GM19240 (cell line): ENCODE measurements around the gene CPS1.

Source experiments
- DNase-seq: peaks from one replicate; pipeline ENCODE4 v3.0.0; 2011; ENCODE audit warnings: low spot score; ENCODE audit not compliant: insufficient read length

Gene CPS1

DNA sequence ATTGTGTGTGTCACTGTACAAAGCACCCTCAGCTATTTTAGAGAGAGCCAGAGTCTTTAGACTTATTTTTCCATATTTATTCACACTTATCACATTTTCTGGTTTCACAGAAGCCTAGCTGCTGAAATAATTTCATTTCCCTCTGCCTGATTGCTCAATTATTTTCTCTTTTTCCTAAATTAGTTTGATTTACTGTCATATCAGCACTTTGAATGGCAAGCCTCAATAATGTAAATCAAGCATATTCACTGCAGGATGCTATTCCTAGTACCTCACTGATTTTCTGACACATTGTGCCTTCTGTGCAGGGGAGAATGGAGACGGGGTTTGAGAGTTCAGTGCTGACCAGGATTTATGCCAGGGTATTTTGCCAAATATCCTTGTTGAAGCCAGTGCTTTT, 48.3 kb downstream of the CPS1 start:
- DNase-seq: no peak

DNA sequence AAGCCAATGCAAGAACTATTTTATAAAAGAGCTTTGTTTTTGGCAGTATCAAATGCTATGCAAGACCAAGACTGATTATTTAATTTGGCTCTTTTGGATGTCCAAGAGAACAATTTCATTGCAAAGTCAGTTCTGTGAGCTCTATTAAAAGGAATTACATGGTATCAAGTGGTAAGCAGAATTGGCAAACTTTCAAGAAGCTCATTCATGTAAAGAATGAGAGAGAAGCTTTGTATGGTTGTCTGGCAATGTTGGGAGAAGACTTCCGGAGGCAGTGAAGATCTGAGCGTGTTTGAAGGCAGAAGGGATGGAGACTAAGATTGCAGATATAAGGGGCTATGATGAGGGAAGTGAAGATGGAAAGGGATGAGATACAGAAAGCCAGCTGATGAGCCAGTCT, 49.6 kb downstream of the CPS1 start:
- DNase-seq: no peak

GRCh38 chr2:210611466-210611865, 55.1 kb downstream of the CPS1 start:
- no peak for DNase-seq

DNA sequence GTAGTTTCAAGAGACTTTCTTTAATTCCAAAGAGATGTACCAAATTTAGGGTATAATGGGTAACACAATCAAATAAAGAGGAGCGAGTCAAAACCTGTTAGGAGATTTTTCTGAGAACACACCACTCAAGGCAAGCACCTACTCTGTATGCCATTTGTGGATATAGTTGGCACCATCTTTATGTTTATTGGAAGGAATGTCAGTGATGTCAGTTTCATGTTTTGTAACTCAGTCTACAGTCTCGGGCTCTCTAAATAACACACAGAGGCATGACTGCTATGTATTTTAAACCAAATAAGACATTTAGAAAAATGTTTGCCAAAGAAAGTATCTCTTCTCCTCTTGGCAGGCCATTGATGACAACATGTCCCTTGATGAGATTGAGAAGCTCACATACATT, 59.7 kb downstream of the CPS1 start:
- no peak for DNase-seq

- no peak for DNase-seq
These were observed 60.9 kb downstream of the CPS1 start for GRCh38 chr2:210617318-210617717.

DNA sequence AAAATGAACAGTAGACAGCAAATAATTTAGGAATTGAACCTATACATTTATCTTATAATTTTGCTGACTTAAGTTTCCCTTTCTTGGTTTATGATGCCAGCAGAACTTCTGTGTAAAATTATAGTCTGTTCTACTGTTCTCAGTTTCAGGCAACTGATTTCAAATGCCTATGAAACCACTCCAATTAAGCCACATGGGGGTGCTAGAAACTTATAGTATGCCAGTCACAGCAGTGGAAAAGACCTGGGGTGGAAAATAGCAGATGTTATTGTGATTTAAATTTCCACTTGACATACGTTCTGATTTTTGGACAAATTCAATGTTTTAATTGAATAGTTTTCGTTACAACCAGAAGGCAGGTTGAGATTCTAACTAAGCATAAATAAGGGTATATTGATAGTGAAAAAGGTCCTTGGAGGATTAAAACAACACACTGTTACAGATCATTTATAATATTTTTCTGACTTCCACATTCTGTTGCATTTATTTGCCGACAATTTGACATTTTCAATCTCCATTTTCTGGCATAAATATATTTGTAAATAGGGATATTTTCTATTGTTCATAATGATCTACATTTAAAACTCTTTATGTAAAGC, 61.4 kb downstream of the CPS1 start:
- peak; percentile 2 for DNase-seq

DNA sequence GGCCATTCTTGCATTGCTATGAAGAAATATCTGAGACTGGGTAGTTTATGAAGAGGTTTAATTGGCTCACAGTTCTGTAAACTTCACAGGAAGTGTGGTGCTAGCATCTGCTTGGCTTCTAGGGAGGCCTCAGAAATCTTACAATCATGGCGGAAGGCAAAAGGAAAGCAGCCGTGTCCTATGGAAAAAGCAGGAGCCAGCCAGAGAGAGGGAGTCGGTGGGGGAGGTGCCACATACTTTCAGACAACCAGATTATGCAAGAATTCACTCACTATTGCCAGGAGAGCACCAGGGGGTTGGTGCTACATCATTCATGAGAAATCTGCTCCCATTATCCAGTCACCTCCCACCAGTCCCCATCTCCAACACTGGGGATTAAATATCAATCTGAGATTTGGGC, 64.1 kb downstream of the CPS1 start:
- no peak for DNase-seq

DNA sequence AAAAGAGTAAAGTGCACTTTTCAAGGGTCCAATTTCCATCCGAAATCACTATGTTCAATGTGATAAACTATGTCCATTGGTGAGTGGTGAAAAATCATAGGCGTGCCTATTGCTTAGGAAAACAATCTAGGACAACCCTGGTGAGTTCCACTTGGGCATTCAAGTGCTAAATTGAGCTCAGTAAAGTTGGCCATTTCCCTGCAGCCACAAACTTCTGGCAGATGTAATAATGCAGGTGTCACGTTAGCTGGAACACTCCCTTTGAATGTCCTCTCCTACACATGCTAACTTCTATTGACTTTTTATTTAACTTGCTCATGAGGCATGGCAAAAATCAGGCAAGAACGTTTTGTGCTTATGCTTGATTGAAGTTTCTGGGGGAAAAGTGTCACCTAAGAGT, 67.1 kb downstream of the CPS1 start:
- DNase-seq: no peak

GRCh38 chr2:210626849-210627248, 70.5 kb downstream of the CPS1 start:
- no peak for DNase-seq

DNA sequence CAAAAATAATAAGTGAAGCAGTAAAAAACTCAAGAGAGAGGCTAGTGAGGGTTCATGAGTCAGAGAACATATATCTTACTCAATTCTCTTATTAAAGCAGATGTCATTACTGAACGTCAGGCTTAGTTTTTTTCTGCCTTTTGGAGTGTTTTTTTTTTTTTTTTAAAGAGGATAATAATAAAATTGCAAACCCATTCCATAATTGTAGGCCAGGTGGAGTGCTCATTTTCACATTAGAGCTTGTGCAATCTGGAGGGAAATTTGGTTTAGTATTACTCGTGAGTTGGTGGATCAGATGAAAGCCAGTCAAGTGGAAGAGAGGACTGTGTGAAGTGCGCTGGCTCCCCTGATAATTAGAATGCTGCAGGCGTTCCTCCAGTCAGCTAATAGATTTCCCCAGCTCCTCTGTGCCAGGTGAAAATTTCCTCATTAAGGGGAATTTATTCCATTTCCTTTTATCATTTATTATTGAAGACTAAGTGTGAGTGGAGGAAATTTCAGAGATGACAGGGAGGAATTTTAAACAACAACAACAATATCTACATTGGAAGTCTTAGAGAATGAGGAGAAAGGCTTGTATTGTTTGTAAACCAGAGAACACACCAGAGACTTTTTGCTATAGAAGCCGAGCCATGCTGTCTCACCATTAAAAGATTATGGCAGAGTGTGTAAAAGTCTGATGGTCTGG, 74.6 kb downstream of the CPS1 start:
- no peak for DNase-seq

DNA sequence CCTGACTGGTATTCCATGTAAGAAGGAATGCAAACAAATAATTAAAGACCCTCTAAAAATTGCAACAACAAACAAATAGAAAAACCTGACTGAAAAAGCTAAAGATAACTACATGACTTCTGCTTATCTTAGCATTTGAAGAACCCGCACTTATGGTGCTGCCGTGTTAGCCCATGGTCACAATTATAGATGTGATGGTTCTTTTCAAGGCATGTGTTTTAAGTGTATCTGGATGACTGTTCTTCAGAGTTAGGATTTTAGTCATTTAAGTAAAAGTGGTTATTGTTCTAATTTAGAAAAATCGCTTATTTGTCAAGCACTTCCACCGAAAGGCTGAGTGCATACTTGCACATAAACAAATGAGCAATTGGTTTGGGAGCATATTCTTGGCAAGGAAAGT, 77.3 kb downstream of the CPS1 start:
- DNase-seq: no peak

DNA sequence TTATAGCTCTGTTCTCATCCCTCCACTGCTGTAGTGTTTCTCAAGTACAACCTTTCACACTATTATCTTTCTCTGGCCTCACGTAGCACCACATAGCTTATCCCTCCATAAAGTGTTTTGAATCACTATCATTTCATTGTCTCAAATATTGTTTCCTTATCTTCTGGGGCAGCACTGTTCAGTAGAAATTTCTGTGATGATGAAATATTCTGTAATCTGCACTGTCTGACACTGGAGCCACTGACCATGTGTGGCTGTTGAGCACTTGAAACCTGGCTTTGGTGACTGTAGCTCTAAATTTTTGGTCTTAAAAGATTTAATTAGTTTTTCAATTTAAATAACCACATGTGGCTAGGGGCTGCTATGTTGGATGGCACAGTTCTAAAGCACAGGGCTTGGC, 78.9 kb downstream of the CPS1 start:
- no peak for DNase-seq

GRCh38 chr2:210642333-210642732, 85.9 kb downstream of the CPS1 start:
- no peak for DNase-seq

- DNase-seq: no peak
These were observed 90.8 kb downstream of the CPS1 start for GRCh38 chr2:210647151-210647550.

GRCh38 chr2:210654091-210654490, 97.7 kb downstream of the CPS1 start:
- DNase-seq: no peak

- no peak for DNase-seq
These were observed 99.0 kb downstream of the CPS1 start for GRCh38 chr2:210655229-210655975.

GRCh38 chr2:210657874-210658273, 101.5 kb downstream of the CPS1 start:
- no peak for DNase-seq

DNA sequence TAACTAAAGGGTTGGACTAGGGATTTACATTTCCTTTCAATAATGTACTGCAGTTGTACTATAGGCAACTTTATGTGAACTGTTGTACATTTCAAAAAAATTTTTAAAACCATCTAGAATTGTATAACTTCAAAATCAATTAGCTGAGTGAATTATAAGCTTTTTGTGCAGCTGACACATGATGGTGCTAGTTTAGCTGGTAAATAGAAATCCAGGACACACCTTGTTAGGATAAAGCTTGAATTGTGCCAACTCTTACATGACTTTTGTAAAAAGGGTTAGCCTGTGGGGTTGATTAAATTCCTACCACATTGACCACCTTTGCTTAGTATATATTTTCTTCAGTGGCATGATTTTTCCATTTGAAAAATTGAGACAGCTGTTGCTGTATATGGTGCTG, 104.4 kb downstream of the CPS1 start:
- no peak for DNase-seq

DNA sequence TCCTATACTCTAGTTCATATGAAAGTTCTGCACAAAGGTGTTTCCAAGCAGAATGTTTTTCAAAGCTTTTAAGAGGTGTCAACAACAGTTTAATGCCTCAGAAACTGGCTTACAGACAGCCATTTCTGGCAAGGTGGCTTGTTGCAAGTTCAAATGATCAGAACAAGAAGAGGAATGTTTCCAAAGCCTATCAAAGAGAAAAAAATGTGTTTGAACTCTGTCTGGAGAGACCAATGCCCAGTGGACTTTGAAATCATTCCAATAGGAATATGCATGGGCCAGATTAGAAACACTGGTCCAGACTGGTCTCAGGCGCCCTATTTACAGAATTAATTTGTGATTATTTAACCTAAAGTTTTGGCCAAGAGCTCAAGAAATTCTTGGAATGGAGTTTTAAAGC, 106.2 kb downstream of the CPS1 start:
- no peak for DNase-seq

DNA sequence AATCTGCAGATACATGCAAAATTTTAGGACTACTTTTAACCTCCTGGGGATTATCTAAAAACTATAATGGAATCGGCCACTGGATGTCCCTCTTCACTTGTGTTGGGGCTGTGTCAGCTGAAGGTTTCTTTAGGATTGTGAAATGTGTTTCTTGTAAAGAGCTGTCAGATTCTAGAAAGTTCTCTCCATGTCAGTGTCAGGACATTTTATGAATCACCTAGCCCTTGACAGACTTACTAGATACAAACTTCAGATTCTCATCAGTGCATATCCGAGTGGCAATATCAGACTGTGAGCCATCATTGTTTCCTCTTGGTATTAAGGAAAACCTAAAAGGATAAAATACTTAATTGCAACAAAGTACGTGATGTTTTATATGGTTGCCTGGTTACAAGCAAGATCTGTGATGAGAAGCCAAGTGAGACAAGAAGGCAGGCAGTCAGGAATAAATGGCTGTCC, 107.3 kb downstream of the CPS1 start:
- no peak for DNase-seq

DNA sequence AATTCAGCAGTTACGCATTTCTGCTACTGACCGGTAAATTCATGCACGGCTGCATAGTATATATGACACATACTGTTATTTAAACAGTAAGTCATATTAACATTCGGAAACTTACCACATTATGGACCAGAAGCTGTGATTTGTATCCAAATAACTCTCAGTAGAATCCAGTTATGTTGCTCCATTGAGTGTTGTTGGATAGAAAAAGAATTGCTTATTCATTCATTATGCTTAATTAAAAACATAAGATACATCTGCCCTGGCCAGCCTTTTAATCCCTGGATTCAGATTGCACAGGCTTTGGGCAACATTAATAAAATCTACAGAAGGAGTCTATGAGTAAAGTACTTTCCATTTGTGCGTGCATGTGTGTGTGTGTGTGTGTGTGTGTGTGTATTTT, 111.3 kb downstream of the CPS1 start:
- DNase-seq: no peak

DNA sequence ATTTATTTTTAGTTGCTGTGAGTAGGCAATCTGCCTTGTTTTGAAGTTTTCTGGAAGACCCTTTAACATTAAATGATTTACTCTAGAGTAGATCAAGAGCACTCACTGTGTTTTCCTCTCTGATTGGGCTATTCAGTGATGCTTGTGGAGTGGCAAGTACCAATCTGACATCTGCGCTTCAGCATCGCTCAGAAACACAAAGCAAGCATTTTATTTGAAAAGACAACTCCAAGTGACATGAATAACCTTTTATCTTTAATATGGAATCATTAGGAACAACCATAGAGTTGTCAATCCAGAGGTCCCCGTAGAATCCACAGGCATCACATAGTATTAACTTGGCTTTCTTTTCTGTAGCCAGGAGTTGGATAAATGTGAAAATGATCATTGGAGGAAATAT, 114.7 kb downstream of the CPS1 start:
- DNase-seq: no peak

DNA sequence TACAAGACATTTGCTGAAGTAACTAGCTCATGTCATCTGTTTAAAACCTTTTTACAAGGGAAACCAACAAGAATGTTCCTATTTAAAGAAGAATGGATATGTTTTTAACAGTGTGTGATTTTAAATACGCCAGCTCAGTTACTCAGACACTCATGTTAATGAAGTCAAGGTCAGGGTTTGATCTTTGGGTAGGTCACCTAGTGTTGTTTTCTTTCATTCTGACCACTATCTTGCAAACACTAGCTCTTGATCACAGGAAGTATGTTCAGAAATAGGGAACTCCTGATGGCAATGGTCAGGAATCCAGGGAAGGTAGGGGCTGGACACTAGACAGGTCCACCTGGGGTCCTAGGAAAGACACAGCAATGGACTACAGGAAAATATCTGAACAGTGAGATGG, 116.7 kb downstream of the CPS1 start:
- DNase-seq: no peak
